Retina (tissue), 1 donor: ENCODE measurements around the gene BCR.

Experiments
- DNase-seq: peaks from one replicate; pipeline ENCODE4 v3.0.0-alpha.2; 2016

The BCR gene

DNA sequence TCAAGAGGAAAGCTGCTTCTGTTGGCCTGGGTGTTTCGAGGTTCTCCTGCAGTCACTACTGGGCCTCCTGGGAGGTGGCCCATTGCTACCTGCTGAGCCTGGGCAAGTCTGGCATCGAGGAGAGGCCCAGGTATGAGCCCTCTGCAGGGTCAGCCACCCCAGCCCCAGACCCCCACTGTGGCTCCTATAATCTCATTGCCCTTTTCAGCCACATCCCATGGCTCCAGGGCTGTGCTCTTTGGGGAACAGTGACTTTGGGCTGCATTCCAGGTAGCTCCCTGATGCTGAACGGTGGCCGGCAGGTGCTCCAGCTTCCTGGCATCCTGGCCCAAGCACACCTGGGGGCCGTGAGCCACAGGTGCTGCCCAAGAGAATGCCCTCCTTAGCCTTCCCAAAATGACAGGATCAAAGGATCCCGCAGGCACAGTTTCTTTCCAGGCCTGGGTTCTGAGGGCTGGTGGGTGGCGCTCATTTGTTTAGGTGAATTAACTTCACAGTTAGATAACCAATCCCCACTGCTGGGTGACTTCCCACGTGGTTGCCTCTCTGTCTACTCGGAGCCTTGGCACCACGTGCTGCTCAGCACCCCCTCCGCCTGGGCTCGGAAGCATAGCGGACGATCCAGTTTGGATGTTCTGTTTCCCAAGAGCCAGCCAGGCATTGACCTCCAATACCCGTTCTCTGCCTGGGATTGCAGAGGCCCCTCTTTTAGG, 97.4 kb downstream of the BCR start:
- DNase-seq: no peak

DNA sequence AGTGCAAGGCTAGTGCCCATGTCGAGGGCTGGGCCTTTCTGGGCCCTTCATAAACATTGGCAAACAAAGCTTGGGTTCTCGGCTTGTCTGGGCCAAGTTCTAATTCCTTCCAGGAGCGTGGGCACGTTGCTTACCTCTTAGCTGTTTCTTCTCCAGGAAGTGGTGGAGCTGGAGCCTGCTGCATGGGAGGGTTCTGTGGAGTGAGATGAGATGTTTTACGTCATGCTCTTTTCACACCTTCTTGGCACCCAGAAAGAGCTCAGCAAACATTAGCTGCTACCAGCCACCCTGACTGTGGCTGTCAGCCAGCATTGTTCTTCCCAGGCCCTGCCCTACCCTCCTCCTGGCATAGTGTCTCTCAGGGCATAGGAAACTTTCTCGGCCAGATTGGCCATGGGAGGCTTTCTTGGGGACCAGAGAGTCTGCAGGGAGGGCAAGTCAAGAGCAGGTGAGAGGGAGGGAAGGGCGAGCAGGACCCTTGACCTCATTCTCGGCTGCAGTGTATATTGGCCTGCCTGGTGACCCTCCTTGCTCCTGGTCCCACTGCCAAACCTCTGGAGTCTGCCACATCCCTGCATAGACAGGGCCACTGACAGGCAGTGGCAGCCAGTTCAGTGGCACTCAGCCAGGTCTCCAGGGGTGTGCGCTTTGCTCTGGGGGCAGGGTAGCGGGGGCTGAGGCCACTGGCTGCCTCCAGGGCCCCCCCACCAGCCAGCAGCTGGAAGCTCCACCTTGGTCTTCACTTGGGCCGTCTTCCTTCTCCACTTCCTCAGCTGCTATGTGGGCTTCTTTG, 98.8 kb downstream of the BCR start:
- no peak for DNase-seq

DNA sequence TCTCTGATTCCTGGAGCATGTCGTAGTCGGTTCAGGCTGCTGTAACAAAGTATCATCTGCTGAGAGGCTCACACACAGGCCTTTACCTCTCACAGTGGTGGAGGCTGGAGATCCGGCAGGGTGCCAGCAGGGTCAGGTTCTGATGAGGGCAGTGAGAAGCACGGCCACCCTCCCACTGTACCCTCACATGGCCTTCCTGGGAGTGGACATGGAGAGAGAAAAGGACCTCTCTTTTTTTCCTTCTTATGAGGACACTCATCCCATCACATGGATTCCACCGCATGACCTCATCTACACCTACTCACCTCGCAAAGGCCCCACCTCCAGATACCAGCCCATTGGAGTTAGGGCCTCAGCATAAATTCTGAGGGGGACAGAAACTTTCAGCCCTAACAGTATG, 99.5 kb downstream of the BCR start:
- no peak for DNase-seq

DNA sequence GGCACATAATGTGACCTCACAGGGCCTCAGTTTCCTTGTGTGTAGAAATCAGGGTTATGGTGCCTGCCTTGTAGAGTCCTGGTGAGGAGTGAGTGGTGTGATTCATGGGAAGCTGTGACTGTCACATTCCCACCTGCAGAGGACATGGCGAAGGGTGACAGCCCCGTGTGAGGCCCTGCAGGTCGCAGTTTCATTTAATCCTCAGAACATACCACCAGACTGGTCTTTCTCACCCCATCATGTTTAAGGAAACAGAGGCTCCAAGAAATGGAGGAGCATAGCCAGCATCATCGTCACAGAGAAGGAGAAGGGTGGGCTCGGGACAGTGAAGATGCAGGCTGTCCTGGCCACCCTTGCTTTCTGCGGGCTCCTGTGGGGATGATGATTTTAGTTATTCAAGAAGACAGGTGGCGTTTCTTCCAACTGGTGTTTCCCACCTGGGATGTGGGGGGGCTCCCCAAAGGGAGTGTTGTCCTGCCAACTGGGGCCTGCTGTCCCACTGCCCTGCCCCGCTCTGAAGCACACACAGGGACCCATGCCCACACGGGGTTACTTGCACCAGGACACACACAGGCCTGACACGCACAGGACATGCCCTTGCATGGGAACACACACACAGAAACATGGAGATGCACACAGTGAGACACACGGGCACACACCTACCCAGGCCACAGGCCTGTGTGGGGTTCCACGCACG, 100.2 kb downstream of the BCR start:
- DNase-seq: no peak

DNA sequence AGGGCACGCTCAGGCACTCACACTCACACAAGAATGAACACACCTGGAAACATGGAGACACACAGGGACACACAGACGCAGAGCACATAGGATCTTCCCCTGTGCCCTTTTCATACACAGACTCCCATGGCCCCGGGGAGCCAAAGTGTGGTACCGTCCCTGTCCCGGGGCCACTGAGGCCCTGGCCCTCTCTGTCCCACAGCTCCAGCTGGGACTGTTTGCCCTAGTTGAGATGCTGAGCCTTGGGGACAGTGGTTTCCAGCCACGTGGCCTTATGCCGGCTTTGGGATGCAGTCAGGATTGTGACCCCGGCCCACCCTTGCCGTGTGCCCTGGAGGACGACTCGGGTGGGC, 100.7 kb downstream of the BCR start:
- DNase-seq: no peak

DNA sequence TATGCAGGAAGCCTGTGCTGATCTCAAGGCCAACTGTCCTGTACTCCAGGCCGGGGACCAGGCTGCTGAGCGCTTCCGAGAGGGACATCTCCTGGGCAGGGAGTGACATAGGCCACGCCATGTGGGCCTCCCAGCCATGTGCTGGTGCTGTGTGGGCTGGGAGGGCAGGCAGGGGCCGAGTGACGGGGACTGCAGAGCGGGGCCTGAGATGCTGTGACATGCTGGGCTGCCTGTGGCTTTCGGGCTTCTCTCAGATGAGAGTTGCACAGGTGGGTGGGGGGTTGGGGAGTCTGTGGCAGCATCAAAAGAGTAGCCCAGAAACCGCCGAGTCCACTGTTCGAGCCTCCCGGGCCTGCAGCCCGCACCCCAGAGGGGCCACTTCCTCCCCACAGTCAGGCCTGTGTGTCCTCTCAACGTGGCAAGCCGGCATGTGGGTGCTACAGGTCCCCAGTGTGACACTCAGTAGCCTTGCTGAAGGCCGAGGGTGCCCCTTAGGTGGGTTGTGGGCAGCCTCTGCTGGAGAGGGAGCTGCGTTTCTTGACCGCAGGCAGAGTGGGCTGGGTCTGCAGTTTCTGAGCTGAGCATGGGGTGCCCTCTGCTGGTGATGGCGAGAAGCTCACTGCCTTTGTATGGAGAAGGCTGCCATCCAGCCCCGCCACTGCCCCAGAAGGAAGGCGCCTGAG, 101.2 kb downstream of the BCR start:
- peak; percentile 91 for DNase-seq

DNA sequence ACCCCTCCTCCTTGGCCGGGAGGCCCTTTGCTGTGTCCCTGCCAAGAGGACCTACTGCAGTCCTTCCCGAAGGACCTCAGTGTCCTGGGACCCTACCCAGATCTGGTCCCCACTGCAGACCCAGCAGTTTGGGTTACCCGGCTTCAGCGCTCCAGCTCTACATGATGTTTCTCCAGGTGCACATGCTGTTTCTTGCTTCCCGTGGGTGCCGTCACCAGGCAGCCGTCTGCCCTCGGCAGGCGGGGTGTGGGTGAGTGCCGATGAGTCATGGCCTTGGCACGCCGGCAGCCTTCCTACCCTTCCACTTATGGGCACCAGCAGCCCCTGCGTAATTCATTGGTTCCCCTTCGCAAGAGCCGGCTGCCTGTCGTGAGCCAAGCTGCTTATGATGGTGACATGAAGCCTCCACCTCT, 101.8 kb downstream of the BCR start:
- DNase-seq: no peak

DNA sequence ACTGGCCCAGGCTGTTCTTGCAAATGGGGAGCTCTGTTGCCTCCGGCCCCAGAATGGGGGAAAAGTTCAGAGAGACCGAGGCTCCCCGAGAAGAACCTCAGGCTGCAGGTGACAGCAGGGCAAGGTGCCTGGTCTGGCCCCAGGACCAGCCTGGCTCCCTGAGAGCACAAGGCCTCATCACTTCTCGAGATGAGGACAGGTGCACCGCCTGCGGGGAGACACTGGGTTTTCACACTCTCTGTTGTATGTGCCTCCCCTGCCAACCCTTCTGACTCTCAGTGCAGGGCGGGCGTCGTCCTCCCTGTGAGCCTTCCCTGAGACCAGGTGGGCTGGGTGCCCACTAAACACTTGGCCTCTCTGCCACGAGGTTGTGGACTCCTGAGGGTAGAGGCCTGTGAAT, 102.2 kb downstream of the BCR start:
- no peak for DNase-seq

DNA sequence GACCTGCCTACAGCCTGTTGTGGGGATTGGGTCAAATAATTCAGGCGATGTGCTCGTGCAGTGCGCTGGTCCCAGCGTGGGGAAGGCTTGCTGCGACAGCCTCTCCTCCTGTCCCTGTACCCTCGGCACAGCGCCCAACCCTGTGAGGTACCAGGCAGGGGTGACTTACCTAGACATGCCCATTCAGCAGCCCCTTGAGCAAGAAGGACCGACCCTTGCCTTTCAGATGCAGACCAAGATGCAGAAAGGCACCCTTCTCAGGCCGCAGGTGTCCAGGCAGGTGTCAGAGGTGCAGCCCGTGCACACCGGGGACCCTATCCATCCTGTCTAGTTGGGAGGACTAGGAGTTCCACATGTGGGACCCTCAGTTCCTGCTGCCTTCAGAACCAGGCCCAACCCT, 102.7 kb downstream of the BCR start:
- no peak for DNase-seq

DNA sequence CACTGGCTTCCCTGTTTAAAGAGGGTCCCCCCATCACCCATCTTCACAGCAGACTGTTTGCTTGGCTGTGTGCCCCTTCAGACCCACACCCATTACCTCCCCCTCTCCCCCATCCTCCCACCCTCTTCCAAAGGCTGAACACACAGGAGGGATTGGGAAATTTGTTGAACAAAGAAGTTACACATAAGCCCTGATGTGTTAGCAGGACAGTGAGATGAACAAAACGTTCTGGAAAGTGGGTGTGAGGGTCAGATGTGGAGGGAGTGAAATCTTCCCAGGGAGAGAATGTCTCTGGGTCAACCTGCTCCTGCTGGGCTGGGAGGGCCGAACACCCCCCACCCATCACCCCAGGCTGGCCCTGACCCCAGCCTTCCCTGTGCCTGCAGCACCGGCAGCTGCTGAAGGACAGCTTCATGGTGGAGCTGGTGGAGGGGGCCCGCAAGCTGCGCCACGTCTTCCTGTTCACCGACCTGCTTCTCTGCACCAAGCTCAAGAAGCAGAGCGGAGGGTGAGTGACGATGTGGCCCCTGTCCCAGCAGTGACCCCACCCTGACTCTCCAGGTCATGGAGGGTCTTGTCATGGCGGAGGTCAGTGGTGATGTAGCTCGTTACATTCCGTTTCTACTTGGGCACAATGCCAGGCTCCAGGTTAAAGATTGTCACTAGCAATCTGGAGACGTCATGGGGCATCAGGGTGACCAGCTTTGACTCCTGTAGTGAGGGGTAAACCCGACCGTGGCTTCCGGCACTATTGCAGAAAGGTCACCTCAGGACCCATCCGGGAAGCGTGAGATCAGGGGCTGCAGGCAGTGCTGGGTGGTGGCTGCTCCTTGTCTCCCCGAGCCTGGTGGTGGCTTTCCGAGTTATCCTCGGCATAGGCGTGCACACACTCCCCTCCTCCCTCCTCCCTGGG, 103.5 kb downstream of the BCR start:
- DNase-seq: no peak

DNA sequence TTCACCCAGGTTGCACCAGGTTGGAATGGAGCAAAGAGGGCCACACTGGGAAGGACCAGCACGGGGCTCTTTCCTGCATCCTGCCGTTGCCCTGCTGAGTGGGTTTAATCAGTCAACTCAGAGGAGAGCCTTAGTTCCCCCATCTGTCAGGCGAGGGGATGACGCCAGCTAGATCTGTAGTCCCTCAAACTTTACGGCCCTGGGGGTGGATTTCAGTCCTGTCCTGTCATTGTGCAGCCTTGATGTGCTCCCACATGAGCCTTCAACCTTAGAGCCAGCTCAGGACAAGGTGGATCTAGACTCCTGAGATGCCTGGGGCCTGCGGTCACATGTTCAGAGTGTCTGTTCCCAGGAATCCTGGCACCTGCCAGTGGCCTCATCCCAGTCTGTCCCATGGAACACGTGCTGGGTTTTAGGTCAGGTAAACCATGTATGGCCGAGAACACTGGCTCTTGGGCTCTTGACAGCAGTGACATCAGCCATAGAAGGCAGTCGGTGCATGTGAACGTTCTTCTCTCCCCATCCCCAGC, 104.3 kb downstream of the BCR start:
- DNase-seq: no peak

DNA sequence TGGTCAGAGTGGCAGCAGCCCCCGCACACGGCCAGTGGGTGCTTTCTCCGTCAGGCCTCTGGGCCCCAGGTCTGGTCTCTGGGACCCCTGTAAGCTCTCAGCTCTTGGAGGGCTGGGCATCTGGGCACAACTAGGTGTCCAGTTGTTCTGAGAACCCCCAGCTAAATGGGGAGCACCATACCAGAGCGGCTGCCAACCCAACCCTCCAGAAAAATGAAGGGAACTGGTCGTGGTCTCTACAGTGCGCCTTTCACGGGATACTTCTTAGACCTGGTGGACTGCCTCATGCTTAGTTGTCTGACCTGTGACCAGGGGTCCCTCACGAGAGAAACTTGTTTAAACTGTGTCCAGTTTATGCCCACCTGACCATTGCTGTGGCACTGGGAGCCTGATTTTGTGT, 104.9 kb downstream of the BCR start:
- no peak for DNase-seq

DNA sequence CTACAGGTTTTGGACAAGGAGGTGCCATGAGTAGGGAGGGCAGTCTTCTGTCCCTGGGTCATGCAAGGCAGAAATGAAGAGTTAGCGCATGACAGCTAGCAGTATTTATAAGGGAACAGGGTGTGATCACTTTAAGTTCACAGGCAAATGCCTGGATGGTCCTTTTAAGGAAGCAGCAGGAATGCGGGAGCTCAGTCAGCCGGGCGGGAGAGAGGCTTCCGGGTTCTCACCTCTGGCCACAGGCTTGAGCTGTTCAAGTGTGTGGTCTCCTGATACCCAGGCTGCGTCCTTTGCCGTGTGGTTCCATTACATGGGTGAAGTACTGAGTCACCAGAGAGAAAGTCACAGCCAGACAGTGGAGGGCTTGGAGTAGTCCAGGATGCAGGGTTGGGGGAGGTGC, 105.4 kb downstream of the BCR start:
- no peak for DNase-seq

DNA sequence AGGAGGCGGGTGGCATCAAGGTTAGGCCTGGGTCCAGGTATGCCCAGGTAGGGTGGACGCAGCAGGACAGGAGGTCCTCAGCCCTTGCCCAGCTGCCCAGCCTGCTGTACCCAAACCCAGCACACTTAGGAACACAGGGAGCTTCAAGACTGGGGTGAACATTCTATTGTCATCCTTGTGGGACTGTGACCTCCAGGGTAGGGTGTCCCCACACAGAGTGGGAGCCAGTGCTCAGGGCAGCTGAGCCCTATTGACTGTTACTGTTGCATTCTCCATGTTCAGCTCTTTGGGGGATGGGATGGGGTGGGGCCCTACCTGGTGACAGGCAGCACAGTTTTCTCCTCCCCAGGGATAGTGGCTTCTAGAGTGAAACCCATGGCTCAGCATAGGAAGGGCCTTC, 106.0 kb downstream of the BCR start:
- DNase-seq: no peak

DNA sequence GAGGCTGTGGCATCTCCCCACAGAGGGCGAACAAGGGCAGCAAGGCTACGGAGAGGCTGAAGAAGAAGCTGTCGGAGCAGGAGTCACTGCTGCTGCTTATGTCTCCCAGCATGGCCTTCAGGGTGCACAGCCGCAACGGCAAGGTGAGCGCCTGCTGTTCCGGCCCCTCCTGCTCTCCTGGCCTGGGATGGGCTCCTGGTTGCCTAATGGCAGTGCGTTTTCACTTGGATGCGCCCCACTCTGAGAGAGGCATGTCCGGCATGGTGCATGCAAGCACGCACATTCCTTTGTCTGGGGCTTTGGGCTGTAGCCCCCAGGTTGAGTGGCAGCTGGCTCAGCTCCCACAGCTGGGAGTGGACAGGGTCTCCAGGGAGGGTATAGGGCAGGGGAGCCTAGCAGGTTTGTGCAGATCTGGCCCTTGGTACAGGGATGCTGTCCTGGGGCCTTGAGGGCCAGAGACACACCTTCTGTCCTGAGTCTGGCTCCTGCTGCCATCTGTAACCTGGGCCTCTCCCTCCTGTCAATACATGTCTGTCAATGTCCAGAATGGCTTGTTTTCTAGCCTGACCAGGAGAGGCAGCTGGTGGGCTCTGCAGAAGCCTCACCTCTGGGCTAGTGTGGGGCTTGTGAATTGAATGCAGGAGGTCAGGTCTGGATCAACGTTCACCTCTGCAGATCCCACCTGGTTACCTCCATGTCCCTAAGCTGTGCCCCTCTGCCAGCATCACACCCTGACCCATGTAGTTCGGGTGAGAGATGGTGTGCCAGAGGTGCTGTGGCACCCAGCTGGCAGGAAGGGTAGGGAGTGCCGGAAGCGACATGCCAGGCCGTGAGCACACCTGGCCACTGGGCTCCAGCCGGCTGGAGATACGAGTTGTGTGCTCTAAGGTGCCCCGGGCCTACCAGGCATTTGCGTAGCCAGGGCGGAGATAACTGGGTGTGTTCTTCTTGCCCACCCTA, 107.1 kb downstream of the BCR start:
- no peak for DNase-seq

DNA sequence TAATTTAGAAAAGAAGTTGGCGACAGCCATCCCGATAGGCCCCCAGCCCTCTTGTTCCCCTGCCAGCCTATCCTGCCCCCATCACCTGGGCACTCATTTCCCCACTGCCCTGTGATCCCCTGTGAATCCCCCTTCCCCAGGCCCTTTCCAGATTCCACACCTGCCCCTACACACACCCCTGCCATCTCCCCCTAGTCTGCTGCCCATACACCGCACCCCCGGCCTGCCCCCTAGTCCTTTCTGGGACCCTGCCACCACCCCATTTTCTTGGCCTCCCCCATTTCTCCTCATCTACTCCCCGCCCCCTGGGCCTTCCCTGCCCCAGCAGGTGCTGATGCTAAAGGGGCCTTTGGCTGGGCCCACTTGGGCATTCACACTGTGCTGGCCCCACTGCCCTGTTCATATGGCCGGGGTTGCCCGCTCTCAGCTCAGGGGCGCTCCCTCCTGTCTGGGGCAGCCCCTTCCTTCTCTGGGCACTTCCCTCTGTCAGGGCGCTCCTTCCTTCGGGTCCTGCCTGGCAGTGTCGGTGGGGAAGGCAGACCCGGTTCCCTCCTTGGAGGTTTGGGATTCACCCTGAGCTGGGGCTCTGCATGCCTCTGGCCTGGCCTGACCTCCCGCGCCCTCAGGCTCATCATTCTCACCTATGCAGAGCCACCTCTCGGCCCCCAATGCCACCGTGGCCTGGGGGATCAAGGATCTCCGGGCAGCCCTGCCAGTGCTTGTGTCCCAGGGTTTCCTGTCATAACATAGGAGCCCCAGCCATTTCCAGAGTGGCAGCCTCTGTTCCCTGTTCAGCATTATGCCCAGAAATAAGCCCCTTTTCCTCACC, 108.2 kb downstream of the BCR start:
- no peak for DNase-seq

DNA sequence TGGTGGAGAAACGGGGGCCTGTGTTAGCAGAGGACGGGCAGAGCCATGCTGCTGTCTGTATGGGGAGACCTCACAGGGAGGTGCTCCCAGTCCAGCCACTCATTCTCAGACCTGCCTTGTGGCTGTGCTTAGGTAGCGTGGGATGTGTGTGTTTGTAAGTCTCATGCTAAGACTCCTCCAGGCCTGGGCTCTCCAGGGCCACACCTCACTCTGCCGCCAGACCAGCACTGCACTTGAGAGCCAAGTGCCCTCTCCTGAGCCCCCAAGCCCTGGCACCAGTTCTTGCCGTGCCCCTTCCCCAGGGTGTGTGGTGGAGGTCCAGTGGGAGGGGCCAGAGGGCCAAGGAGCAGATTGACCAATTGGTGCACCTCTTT, 108.8 kb downstream of the BCR start:
- DNase-seq: no peak

DNA sequence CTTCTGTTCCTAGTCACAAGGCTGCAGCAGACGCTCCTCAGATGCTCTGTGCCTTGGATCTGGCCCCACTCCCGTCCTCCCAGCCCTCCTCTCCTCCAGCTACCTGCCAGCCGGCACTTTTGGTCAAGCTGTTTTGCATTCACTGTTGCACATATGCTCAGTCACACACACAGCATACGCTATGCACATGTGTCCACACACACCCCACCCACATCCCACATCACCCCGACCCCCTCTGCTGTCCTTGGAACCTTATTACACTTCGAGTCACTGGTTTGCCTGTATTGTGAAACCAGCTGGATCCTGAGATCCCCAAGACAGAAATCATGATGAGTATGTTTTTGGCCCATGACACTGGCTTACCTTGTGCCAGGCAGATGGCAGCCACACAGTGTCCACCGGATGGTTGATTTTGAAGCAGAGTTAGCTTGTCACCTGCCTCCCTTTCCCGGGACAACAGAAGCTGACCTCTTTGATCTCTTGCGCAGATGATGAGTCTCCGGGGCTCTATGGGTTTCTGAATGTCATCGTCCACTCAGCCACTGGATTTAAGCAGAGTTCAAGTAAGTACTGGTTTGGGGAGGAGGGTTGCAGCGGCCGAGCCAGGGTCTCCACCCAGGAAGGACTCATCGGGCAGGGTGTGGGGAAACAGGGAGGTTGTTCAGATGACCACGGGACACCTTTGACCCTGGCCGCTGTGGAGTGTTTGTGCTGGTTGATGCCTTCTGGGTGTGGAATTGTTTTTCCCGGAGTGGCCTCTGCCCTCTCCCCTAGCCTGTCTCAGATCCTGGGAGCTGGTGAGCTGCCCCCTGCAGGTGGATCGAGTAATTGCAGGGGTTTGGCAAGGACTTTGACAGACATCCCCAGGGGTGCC, 109.8 kb downstream of the BCR start:
- DNase-seq: peak; percentile 76
